HCT116 (cell line): ENCODE results near the gene GPR15. TPM values are rescaled to one million over a fixed set of nuclear protein-coding genes. Genes with fewer than 3 reads are reported as not detected.

Source experiments
- ATAC-seq: fragments of 200-7000 bp; cut with Tn5 transposase; 2 replicates; pipeline ENCODE4 v1.9.1; 2020; ENCODE audit warnings: mild to moderate bottlenecking, moderate library complexity
- BruUV-seq: library from RNA; stranded (reverse); fragments of 400-500 nt; replicated peaks from 2 replicates; lab custom pipeline; 2021; lab: Mats Ljungman, UMichigan
- CTCF ChIA-PET: fragments of 300-600 bp; sonication (Branson Sonifier 250); formaldehyde crosslinking; loops from one replicate; lab custom pipeline; 2021; ENCODE audit warnings: antibody characterized with exemption; lab: Charles Lee
- POLR2A ChIA-PET: fragments of 300-600, 350-600 bp; sonication (Branson Sonifier 250); formaldehyde crosslinking; loops from one replicate; lab custom pipeline; 2021; ENCODE audit warnings: antibody characterized with exemption; lab: Charles Lee
- RAD21 ChIA-PET, 2 experiments: fragments of 300-600 bp; sonication (Branson Sonifier 250); formaldehyde crosslinking; loops; one replicate each; lab custom pipeline; 2023; ENCODE audit warnings: low total read pairs in 2 of 2; ENCODE audit not compliant: uncharacterized antibody in 2 of 2, unreplicated experiment in 2 of 2, low non-redundant PET in 1 of 2; lab: Charles Lee
- DNase-seq: peaks from one replicate; pipeline ENCODE4 v3.0.0-alpha.2; 2010; ENCODE audit warnings: low read depth, low spot score
- H2AFZ ChIP-seq: fragments of 200-600 bp; shearing (Covaris generic), sonication (generic); 2 replicates; pipeline ENCODE4 v1.6.1; 2017; ENCODE audit warnings: low read depth, mixed run types, mixed read lengths, antibody characterized with exemption, low read length; ENCODE audit not compliant: poor library complexity, severe bottlenecking
- H3K27ac ChIP-seq: 2 replicates; pipeline ENCODE4 v1.5.1; 2012; ENCODE audit warnings: low read depth, low read length
- H3K27me3 ChIP-seq: fragments of 200-600 bp; sonication (generic); 2 replicates; pipeline ENCODE4 v1.6.1; 2016; ENCODE audit warnings: mixed run types, low read length, mixed read lengths; ENCODE audit not compliant: insufficient read depth
- H3K36me3 ChIP-seq, 2 experiments: fragments of 200-500 bp in 1 of 2; fragments of 200-600 bp in 1 of 2; sonication (Bioruptor generic) in 1 of 2; sonication (generic) in 1 of 2; 2 replicates each; pipeline versions ENCODE4 v1.5.1 to v1.6.1; 2014 to 2016; ENCODE audit warnings: low read length in 2 of 2, inconsistent platforms in 1 of 2, mixed read lengths in 1 of 2, mixed run types in 1 of 2; ENCODE audit not compliant: insufficient read depth in 2 of 2, control insufficient read depth in 1 of 2
- H3K4me1 ChIP-seq, 2 experiments: fragments of 200-600 bp in 1 of 2; sonication (generic) in 1 of 2; 2 replicates each; pipeline versions ENCODE4 v1.5.1 to v1.6.1; 2012 to 2017; ENCODE audit warnings: low read length in 2 of 2, inconsistent platforms in 1 of 2, mild to moderate bottlenecking in 1 of 2, mixed read lengths in 1 of 2, mixed run types in 1 of 2, moderate library complexity in 1 of 2; ENCODE audit not compliant: insufficient read depth in 2 of 2, control insufficient read depth in 1 of 2
- H3K4me2 ChIP-seq: fragments of 200-600 bp; sonication (generic); 2 replicates; pipeline ENCODE4 v1.6.1; 2017; ENCODE audit warnings: mixed run types, low read length, mixed read lengths
- H3K4me3 ChIP-seq, 2 experiments: fragments of 200-600 bp in 1 of 2; sonication (generic) in 1 of 2; replicated peaks in 1 of 2; 2 replicates each; pipeline ENCODE4 v1.5.1; 2011 to 2016; ENCODE audit warnings: low read length in 2 of 2, control low read depth in 1 of 2, low read depth in 1 of 2, mild to moderate bottlenecking in 1 of 2, mixed read lengths in 1 of 2, mixed run types in 1 of 2
- H3K79me2 ChIP-seq: fragments of 200-600 bp; sonication (generic); 2 replicates; pipeline ENCODE4 v1.6.1; 2017; ENCODE audit warnings: mild to moderate bottlenecking, mixed run types, low read length, moderate library complexity, mixed read lengths; ENCODE audit not compliant: insufficient read depth
- H3K9ac ChIP-seq: fragments of 200-600 bp; sonication (generic); 2 replicates; pipeline ENCODE4 v1.6.1; 2016; ENCODE audit warnings: low read length, mixed read lengths
- H3K9me2 ChIP-seq: fragments of 200-600 bp; sonication (generic), shearing (Covaris generic); 2 replicates; pipeline ENCODE4 v1.6.1; 2017; ENCODE audit warnings: mixed run types, mild to moderate bottlenecking, moderate library complexity; ENCODE audit not compliant: insufficient read depth
- H3K9me3 ChIP-seq, 2 experiments: fragments of 200-500 bp in 1 of 2; fragments of 200-600 bp in 1 of 2; sonication (Bioruptor generic) in 1 of 2; sonication (generic) in 1 of 2; 2 replicates each; pipeline ENCODE4 v1.6.1; 2014 to 2017; ENCODE audit warnings: low read length in 2 of 2, mixed read lengths in 2 of 2, inconsistent platforms in 1 of 2, low read depth in 1 of 2, mild to moderate bottlenecking in 1 of 2, mixed run types in 1 of 2, moderate library complexity in 1 of 2; ENCODE audit not compliant: control insufficient read depth in 1 of 2, insufficient read depth in 1 of 2
- H4K20me1 ChIP-seq: fragments of 200-600 bp; sonication (generic), shearing (Covaris generic); 2 replicates; pipeline ENCODE4 v1.6.1; 2017; ENCODE audit warnings: mixed run types, mild to moderate bottlenecking, moderate library complexity; ENCODE audit not compliant: insufficient read depth
- CBX3 ChIP-seq: IDR thresholded peaks from 2 replicates; pipeline ENCODE4 v1.6.1; 2012; ENCODE audit warnings: low read depth
- CEBPB ChIP-seq: IDR thresholded peaks from 2 replicates; pipeline ENCODE4 v1.6.1; 2012; ENCODE audit warnings: low read depth
- EGR1 ChIP-seq: IDR thresholded peaks from 2 replicates; pipeline ENCODE4 v1.6.1; 2012; ENCODE audit warnings: low read depth
- ELF1 ChIP-seq: IDR thresholded peaks from 2 replicates; pipeline ENCODE4 v1.6.1; 2012; ENCODE audit warnings: low read depth, borderline replicate concordance
- EZH2phosphoT487 ChIP-seq: fragments of 200-600 bp; IDR thresholded peaks from 2 replicates; pipeline ENCODE4 v1.6.1; 2018; ENCODE audit warnings: antibody characterized with exemption, borderline replicate concordance
- FOSL1 ChIP-seq: IDR thresholded peaks from 2 replicates; pipeline ENCODE4 v1.6.1; 2012; ENCODE audit warnings: low read depth
- JUND ChIP-seq: IDR thresholded peaks from 2 replicates; pipeline ENCODE4 v1.6.1; 2012
- POLR2A ChIP-seq: IDR thresholded peaks from 2 replicates; pipeline ENCODE4 v1.7.0; 2011; ENCODE audit warnings: borderline replicate concordance; ENCODE audit not compliant: insufficient read depth, insufficient read length; ENCODE audit errors: extremely low read depth
- POLR2AphosphoS5 ChIP-seq: IDR thresholded peaks from 2 replicates; pipeline ENCODE4 v1.6.1; 2011; ENCODE audit warnings: mild to moderate bottlenecking, low read depth, low read length, moderate library complexity
- SIN3A ChIP-seq: IDR thresholded peaks from 2 replicates; pipeline ENCODE4 v1.6.1; 2012; ENCODE audit warnings: low read depth
- SP1 ChIP-seq: IDR thresholded peaks from 2 replicates; pipeline ENCODE4 v1.6.1; 2012; ENCODE audit warnings: low read depth
- SRF ChIP-seq: IDR thresholded peaks from 2 replicates; pipeline ENCODE4 v1.6.1; 2012; ENCODE audit warnings: low read depth
- TCF7L2 ChIP-seq: IDR thresholded peaks from 2 replicates; pipeline ENCODE4 v1.7.0; 2011; ENCODE audit warnings: borderline replicate concordance, inconsistent platforms; ENCODE audit not compliant: insufficient read depth, insufficient read length; ENCODE audit errors: extremely low read depth
- YY1 ChIP-seq: IDR thresholded peaks from 2 replicates; pipeline ENCODE4 v1.6.1; 2011; ENCODE audit warnings: low read length, low read depth, moderate library complexity, mild to moderate bottlenecking; ENCODE audit not compliant: insufficient replicate concordance; ENCODE audit errors: extremely low read depth
- ZFX ChIP-seq: fragments of 450-650 bp; IDR thresholded peaks from 2 replicates; pipeline ENCODE4 v1.6.1; 2017
- ZNF274 ChIP-seq: fragments of 200-500 bp; sonication (Bioruptor generic); IDR thresholded peaks from 2 replicates; pipeline ENCODE4 v1.6.1; 2014; ENCODE audit warnings: mild to moderate bottlenecking, low read depth, low read length, inconsistent platforms
- intact Hi-C: fragments of 100-400 bp; cut with micrococcal nuclease; formaldehyde crosslinking; loops from 2 replicates; pipeline ENCODE4 v1.10.0; 2022
- total RNA-seq: library from RNA; stranded (reverse); gene quantifications from one replicate; pipeline ENCODE4 v1.2.1, GENCODE V29; 2021; ENCODE audit not compliant: unreplicated experiment
- TF ChIP-seq, protein P1 (sequence below): IDR thresholded peaks from 2 replicates; pipeline ENCODE4 v1.6.1; 2012
- TF ChIP-seq, protein P2 (sequence below): IDR thresholded peaks from 2 replicates; pipeline ENCODE4 v1.6.1; 2012; ENCODE audit warnings: low read depth
- TF ChIP-seq, protein P3 (sequence below): IDR thresholded peaks from 2 replicates; pipeline ENCODE4 v1.6.1; 2012
- TF ChIP-seq, protein P4 (sequence below), 3 experiments: fragments of 200-600 bp in 1 of 3; sonication (generic) in 1 of 3; IDR thresholded peaks in 2 of 3; conservative IDR thresholded peaks in 1 of 3; 2 replicates each; pipeline ENCODE4 v1.5.1; 2012 to 2017; ENCODE audit warnings: low read depth in 2 of 3, low read length in 2 of 3, antibody characterized with exemption in 1 of 3, borderline replicate concordance in 1 of 3, control low read depth in 1 of 3, mild to moderate bottlenecking in 1 of 3, mixed read lengths in 1 of 3, mixed run types in 1 of 3, moderate library complexity in 1 of 3; ENCODE audit not compliant: insufficient read depth in 1 of 3

Gene GPR15
- total RNA-seq, 1 experiment from 2014 or later, result 1.1 TPM

DNA sequence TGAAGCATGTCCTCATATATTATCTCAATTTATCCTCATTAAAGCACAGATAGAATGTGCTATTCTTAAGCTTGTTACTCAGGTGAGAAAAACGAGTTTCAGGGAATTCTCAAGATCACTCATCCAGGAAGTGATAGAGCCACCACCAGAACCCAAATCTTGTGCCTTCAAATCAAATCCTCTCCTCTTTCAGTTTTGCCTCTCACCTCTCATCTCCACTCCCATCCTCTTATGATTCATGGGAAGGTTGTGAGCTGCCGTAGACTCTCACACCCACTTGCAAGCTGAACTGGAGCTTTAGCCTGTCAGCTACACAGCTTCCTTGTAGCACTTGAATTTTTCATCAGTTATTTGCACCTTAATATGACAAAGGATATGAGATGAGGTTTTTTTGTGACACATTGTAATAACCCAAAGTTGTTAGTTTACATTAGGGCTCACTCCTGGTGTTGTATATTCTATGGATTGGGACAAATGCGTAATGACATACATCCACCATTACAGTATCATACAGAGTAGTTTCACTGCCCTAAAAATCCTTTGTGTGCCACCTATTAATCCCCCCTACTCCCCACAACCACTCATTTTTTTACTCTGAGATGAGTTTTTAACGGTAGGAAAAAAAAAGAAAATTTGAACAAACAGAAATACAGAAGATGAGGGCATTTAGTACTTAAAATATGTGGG, 25.7 kb downstream of the GPR15 start:
- POLR2A ChIA-PET, result interaction anchor here (0.7 to 3.5 kb wide), 13 partner anchors 8 to 414 kb away, joined by 3 to 12 read pairs (median 5); partner anchors contain the start of genes CLDND1 and CPOX
- CTCF ChIA-PET, result interaction anchor here (0.7 to 1.8 kb wide), 4 partner anchors 15 to 261 kb away, joined by 3 to 6 read pairs (median 4); no protein-coding TSS in a partner anchor
- TF ChIP-seq TCF7L2 (no peak), SP1 (peak; percentile 54), ZFX (no peak), SIN3A (0 out of 2 replicates have a peak, but pooled peaks have one; percentile 23), ELF1 (peak; percentile 12; the same call in 1 of the 2 replicates), FOSL1 (peak; percentile 10; the same call in 1 of the 2 replicates), POLR2A (no peak), EGR1 (0 out of 2 replicates have a peak, but pooled peaks have one; percentile 26), EZH2phosphoT487 (no peak), YY1 (peak; percentile 27), ZNF274 (no peak), POLR2AphosphoS5 (peak; percentile 61), JUND (peak; percentile 51), CEBPB (0 out of 2 replicates have a peak, but pooled peaks have one; percentile 27), CBX3 (peak; percentile 88; the same call in 1 of the 2 replicates), SRF (no peak)
- TF ChIP-seq, protein P1, sequence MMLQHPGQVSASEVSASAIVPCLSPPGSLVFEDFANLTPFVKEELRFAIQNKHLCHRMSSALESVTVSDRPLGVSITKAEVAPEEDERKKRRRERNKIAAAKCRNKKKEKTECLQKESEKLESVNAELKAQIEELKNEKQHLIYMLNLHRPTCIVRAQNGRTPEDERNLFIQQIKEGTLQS, result no peak
- TF ChIP-seq, protein P2, sequence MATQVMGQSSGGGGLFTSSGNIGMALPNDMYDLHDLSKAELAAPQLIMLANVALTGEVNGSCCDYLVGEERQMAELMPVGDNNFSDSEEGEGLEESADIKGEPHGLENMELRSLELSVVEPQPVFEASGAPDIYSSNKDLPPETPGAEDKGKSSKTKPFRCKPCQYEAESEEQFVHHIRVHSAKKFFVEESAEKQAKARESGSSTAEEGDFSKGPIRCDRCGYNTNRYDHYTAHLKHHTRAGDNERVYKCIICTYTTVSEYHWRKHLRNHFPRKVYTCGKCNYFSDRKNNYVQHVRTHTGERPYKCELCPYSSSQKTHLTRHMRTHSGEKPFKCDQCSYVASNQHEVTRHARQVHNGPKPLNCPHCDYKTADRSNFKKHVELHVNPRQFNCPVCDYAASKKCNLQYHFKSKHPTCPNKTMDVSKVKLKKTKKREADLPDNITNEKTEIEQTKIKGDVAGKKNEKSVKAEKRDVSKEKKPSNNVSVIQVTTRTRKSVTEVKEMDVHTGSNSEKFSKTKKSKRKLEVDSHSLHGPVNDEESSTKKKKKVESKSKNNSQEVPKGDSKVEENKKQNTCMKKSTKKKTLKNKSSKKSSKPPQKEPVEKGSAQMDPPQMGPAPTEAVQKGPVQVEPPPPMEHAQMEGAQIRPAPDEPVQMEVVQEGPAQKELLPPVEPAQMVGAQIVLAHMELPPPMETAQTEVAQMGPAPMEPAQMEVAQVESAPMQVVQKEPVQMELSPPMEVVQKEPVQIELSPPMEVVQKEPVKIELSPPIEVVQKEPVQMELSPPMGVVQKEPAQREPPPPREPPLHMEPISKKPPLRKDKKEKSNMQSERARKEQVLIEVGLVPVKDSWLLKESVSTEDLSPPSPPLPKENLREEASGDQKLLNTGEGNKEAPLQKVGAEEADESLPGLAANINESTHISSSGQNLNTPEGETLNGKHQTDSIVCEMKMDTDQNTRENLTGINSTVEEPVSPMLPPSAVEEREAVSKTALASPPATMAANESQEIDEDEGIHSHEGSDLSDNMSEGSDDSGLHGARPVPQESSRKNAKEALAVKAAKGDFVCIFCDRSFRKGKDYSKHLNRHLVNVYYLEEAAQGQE, result no peak
- TF ChIP-seq, protein P3, sequence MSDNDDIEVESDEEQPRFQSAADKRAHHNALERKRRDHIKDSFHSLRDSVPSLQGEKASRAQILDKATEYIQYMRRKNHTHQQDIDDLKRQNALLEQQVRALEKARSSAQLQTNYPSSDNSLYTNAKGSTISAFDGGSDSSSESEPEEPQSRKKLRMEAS, result peak; percentile 57
- TF ChIP-seq, protein P4, sequence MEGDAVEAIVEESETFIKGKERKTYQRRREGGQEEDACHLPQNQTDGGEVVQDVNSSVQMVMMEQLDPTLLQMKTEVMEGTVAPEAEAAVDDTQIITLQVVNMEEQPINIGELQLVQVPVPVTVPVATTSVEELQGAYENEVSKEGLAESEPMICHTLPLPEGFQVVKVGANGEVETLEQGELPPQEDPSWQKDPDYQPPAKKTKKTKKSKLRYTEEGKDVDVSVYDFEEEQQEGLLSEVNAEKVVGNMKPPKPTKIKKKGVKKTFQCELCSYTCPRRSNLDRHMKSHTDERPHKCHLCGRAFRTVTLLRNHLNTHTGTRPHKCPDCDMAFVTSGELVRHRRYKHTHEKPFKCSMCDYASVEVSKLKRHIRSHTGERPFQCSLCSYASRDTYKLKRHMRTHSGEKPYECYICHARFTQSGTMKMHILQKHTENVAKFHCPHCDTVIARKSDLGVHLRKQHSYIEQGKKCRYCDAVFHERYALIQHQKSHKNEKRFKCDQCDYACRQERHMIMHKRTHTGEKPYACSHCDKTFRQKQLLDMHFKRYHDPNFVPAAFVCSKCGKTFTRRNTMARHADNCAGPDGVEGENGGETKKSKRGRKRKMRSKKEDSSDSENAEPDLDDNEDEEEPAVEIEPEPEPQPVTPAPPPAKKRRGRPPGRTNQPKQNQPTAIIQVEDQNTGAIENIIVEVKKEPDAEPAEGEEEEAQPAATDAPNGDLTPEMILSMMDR (IDR thresholded peaks at IDR 0.05 in 2 of 3, conservative IDR thresholded peaks at IDR 0.05 in 1 of 3; ENCODE audit: borderline replicate concordance in 1 of 3, insufficient read depth in 1 of 3, low read depth in 2 of 3, low read length in 2 of 3), result no peak
- TF ChIP-seq, all 23 proteins: peak for 11
- Histone ChIP-seq H3K9ac (peak overlapping the region; percentile 71), H3K9me3 (no peaks in the 10 kb centered on the region), H3K9me2 (no peaks in the 10 kb centered on the region), H3K4me3 (no peak overlapping the region), H3K27ac (peak overlapping the region; percentile 98), H3K4me1 (peaks cover 75 to 84% of the 10 kb centered on the region in 2 experiments), H3K27me3 (no peaks in the 10 kb centered on the region), H3K4me2 (peak overlapping the region; percentile 60), H3K79me2 (peaks cover 22% of the 10 kb centered on the region), H2AFZ (no peak overlapping the region), H3K36me3 (no peaks in the 10 kb centered on the region), H4K20me1 (no peaks in the 10 kb centered on the region)
- peak; percentile 21 for ATAC-seq
- RAD21 ChIA-PET, result interaction anchor here in 1 of 2 experiments (1.1 kb wide), 1 partner anchor 34 kb away, joined by 5 read pairs; the partner anchor contains the start of gene CLDND1
- intact Hi-C loops, result no loop called here
- DNase-seq, result no peak
- BruUV-seq, result no TSS peak
